CD4-positive, alpha-beta T cell treated with Interleukin-2 at 100 ng/mL for 4 hours (primary cell): ENCODE results near the gene CRTC2.
A peak's percentile ranks its signal among the peaks of the same experiment; 100 is the strongest.

Experiments
- DNase-seq: peaks from one replicate; pipeline ENCODE4 v3.0.0-alpha.2; 2020; ENCODE audit warnings: low spot score

Gene CRTC2

DNA sequence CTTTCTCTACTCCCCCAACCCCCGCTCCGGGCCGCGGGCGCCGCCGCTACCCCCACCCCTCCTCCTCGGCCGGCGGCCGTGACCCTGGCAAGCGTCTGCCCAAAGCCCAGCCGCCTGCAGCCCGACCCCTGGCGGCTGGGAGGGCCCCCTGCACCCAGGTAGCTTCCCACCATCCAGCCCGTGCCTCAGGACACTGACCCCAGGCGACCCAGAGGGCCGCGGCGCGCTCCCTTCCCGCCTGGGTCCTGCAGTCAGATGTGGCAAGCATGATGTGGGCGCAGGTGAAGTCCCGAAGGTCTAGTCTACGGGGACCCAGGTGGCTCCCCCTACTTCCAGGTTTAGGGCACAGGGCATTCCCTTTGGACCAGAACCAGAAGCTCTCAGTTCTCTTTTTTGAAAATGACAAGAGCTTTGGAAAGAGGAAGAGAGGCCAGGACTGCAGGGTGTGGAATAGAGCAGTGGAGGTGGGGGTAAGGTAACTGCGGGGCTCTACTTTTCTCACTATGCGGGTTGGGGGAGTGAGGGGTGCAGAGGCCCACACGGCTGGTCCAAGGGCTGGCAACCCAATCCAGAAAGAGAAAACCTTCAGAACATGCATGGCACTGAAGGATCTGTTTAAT lies 11.7 kb downstream of the CRTC2 start, which contains the start of gene DENND4B:
DENND4B (minus strand) TSS at position 97 of the 620 bp plus-strand sequence. CDS start 2,344 bp downstream, outside the sequence.
- DNase-seq = peak; percentile 73

DNA sequence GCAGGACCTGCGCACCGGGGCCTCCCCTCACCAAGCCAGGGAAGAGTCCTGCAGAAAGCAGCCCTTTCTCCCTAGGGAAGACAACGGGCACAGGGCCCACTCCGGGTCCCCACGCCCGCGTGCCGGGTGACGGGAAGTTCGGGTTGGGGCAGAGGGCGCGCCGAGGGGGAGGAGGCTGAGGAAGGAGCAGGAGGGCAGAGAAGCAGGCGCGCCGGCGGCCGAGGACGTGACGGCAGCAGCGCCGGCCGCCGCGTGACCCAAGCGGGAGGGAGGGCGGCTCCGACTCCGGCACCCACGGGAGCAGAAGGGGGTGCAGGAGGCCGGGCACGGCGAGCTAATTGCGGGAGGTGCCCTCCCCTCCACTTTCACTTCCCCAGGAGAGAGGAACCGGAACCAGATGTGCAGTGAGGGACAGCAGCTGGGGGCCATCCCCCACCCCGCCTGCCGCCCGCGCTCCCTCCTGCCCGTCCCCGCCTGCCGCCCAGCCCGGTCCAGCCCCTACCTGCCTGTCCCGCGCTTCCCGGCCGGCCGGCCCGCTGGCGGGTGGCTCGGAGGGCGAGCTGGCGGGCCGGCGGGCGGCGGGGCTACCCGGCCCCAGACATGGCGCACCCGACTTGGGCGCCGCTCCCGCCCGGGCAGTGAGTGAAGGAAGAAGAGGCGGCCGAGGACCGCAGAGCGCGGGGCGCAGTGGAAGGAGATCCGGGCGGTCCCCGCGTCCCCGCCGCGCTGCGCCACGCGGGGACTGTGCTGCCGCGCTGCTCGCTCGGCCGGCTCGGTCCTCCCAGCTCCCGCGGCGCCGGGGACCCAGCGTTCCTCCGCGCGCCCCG lies 12.4 kb downstream of the CRTC2 start:
- DNase-seq = peak; percentile 73

DNA sequence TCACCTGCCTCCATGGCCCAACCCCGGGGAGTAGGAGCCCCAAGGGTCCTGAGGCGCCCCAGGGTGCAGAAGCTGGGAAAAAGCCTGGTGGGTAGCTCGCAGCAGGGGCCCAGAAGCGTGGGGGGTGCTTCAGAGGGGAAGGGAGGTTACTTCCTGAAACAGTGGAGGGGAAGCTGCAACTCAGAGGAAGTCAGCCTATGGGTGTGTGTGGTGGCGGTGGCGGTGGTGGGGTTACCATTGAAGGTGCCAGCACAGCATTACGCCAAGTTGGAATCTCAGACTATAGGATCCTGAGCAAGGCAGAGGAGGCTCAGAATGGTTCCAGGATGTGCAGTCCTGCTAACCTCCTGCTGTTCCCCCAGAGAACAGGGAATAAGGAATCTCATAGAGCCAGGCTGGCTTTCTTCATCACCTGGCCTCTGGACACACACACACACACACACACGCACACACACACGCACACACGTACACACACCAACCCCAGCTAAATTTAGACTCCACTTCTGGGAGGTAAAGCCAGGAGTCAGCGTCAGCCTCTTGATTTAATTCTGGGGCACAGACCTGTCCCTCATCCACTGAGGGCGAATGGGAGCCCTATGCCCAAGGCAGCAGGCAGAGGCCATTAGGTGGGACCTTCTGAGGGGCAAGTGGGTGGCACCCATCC lies 13.1 kb downstream of the CRTC2 start:
- DNase-seq = peak; percentile 81

DNA sequence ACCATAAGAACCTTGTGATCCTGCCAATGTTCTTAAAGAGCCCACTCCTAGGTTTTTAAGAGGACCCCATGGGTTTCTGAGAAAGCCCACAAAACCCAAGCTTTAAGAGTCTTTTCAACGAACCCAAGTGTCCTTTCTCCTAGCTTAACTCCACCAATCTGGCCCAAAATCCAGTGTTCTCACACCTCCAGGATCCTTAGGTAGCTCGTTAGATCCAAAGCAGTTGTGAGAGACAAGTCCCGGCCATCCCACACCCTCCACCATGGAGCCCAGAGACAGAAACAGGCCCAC lies 13.6 kb downstream of the CRTC2 start:
- no peak for DNase-seq

DNA sequence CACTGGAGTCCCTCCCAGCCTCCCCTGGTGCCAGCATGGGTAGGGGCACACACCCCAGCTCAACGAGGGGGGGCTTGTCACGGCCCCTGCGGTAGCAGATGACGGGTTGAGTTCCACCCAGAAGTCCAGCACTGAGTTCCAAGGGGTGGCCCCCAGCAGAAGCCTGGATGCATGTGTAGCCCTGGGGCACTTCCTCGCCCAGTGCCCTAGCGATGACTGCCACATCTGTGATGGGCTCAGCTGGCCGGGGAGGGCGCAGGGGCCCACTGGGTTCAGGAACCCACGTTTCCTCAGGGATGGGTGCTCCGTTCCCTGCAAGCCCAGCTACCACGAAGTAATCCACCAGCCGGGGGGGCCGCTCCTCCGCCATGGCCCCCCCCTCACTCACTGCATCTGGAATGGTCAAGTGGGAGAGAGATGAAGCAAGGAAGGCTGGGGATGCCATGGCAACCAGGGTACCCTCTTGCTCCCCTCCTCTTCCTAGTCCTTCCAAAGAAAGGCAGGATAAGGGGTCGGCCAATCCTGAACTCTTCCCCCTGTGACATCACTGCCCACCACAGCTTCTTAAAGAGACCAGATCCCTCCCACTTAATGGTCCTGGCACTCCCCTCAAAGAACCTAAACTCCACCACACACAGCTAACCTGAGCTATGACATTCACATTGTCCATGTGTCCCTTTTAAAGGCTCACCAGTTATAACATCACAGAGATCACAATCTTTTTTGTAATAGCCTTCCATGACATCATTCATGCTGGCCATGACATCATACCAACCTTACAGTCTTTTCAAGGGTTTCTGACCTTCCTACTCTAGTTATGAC lies 14.2 kb downstream of the CRTC2 start:
- DNase-seq = peak; percentile 29

DNA sequence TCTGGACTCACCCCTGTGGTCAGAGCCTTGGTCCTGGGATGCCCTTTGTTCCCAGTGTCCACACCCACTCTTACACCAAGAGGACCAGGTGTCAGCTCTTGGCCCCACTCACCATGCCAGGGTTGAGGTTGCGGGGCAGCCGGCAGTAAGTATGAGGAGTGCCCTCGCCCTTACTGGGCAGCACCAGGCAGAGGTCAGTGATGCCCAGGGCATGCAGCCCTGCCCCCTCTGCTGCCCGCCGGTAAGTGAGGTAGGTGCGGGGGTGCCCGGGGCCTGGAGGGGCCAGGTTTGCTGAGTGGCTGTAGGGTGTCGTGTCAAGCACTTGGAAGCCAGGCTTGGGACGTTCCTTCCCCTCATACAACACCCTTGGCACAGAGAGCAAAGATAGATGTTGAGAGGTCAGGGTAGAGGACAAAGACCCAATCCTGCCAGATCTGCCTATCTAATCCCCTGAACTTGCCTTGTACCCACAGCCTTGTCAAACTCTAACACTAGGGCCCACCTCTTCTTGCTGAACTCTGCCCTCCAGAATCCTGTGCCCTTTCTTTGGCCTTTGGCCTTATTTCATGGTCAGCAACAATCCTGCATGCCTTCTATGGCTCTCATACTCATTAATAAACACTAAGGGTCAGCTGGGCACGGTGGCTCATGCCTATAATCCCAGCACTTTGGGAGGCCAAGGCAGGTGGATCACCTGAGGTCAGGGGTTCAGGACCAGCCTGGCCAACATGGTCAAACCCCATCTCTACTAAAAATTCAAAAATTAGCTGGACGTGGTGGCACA lies 15.5 kb downstream of the CRTC2 start:
- DNase-seq = no peak

DNA sequence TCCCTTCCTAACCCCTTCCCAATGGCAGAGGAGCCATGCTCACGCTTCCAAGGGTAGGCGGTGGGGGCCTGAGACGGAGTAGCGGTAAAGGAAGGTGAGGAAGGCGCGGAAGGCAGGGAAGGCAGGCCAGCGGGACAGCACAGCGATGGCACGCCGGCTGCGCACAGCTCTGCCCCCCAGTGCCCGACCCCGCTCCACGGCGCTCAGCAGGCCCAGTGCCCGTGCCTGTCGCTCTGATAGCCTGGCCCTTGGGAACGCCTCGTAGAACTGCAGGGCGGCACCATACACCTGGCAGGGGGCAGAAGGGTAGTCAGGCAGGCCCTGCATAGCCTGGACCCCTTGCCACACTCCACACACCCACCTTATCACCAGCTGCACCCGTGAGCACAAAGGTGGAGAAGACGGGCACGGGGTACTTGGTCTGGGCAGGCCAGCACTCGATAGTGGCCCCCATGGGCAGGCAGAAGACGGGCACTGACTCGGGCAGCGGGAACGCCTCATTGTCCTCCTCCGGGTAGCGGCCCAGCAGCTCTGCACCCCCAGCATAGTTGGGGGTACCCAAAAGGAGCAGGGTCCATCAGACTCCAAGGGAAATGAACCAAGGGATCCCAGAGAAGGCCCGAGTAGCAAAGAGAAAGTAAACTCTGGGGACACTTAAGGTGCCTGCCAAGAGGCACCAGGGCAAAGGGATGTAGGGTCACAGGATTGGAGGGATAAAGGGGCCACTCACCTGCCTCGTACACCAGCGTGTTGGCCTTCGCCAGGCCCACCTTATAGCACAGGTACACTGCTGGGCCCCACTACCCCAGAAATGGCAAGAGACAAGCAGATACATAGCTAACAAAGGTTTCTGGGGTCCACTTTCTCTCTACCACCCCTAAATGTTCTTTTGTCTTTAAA lies 16.3 kb downstream of the CRTC2 start:
- DNase-seq = no peak

DNA sequence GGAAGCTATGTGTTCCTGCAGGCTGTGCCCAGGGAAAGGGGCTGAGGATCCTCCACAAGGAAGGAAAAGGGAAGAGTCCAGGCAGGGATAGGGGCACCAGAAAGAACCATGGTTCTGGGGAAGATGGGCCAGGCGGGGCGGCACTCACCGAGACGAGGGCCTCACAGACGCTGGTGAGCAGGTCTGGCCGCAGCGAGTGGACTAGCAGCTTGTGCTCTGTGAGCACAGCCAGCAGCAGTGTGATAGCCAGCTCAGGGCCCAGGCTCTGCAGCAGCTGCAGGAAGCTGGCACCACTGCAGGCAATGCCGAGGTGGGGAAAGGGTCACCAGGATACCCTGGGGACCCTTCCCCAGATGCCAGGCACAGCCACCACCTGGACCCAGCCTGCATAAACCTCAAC lies 17.7 kb downstream of the CRTC2 start:
- DNase-seq = no peak

DNA sequence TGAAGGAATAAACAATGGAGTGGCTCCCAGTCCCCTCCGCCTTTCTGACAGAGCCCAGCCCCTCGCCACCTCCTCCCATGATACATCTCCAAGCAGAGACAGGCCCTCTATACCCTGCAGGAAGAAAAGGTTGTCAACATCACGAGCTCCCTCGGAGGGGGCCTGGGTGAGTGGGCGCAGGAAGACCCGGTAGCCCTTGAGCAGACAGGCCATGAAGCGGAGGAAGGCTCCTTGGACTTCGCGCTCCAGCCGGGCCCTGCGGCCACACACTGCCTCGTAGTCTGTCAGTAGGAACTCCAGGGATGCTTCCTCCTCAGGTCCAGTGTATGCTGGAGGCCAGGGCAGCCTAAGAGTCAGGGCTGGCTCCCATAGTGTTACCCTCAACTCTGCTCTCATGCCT lies 18.9 kb downstream of the CRTC2 start:
- no peak for DNase-seq

DNA sequence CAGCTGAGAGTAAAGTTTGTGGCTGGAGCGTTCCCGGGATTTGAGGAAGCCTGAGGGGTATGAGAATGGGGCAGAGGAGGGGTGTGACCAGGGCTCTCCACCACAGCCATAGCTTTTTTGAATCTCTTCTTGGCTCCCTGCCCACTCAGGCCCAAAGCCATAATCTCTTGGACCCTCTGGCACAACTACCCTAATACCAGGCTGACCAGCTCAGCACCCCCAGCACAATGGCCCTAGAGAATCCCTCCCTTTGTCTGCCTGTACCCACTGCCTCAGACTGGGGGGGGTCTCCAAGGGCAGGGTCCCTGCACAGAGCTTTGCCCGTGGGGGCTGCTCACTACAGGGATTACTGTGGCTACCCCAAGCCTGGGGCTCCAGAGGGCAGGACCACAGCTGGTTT lies 19.4 kb downstream of the CRTC2 start:
- DNase-seq = no peak

DNA sequence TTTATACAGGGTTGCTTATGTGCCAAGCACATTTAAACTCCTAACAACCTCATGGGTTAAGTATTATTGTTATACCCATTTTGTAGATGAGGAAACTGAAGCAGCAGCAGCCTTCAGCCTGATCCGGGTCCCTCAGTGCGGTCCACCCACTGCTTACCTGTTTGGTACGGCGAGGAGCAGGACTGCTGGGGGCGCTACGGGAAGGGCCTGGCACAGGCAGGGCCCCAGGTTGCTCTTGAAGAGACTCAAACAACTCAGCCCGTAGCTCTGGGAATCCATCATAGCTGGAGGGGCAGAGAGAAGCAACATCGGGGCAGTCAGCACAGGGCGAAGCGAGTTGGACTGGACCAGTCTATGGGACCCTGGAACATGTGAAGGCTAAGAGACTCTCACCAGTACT lies 21.1 kb downstream of the CRTC2 start:
- no peak for DNase-seq

DNA sequence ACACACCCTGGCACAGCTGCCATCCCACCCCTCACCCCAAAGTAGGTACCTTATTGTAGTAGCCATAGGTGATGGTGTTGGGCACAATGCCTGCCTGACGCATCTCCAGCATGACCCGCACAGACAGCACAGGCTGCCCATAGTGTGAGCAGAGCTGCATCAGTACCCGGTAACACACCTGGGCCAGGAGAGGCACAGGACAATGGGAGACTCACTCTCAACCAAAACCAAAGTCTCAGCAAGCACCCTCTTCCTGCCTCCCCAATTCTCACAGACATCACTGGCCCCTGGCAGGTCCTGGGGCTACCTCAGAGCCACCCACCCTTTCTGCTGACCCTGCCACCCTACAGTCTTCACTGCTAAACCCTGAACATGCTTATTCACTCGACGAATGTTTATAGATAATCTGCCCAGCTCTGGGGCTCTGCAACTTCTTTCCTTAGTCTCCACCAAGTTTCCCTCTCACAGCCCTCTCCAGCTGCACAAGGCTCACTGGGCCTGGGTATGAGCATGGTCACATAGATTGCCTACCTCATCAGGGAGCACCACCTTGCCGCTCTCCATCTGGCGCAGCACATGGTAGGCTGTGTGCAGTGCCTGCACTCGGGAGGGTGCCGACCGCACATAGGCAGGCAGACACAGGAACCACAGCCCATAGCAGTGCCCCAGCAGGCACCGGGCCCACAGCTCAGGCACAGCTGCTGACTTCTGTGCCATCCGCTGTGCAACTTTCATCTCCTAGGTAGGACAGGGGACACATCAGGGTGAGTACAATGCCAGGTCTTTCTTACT lies 22.2 kb downstream of the CRTC2 start:
- no peak for DNase-seq

DNA sequence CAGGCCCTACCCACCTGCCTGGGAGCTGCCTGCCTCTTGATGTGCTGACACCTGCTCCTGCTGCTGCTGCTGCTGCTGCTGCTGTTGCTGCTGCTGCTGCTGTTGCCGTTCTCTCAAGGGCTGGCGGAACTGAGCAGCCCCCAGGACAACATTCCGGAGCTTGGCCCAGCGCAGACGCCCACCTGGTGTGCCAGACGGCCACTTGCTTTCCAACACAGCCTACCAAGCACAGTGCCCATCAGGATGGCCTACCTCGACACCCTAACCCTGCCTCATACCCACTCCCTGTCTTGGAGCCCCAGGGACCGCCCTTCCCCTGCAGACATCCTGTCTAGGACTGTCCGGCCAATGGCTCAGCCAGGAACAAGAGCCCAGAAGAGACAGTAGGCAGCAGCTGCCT lies 23.7 kb downstream of the CRTC2 start:
- no peak for DNase-seq

DNA sequence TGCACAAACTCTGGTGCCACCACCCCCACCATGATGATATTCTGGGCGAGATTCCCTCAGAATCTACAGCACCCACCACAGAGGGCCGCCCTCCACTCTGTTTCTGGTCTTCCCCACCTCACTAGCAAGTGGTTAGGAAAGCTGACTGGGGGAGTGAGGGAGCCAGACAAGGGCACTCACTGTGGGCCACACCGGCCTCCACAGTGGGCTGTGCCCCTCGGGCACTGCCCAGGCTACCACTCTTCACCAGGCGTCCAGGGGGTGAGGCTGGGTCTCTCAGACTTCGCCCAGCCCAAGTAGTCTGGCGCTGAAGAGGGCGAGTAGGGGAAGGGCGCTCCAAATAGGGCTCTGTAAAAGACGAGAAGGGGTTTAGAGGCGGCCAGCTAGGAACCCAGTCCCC lies 24.5 kb downstream of the CRTC2 start:
- no peak for DNase-seq

DNA sequence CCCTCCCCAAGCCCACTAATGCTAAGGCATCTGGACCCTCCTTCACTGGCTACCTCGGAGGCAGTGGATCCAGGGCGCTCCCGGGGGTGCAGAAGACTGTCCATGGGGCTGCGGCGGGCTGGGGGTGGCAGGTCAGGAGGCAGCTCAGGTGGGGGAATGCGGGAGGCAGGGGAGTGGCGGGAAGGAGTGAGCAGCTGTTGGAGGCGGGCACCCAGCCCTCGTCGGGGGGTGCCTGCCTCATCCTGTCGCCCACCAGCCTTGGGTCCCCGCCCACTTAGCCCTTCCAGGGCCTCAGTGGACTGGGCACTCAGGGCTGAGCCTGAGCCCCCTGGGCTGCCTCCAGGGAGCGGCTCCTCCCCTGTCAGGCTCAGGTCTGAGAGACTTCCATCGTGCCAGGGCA lies 25.0 kb downstream of the CRTC2 start:
- DNase-seq = no peak

DNA sequence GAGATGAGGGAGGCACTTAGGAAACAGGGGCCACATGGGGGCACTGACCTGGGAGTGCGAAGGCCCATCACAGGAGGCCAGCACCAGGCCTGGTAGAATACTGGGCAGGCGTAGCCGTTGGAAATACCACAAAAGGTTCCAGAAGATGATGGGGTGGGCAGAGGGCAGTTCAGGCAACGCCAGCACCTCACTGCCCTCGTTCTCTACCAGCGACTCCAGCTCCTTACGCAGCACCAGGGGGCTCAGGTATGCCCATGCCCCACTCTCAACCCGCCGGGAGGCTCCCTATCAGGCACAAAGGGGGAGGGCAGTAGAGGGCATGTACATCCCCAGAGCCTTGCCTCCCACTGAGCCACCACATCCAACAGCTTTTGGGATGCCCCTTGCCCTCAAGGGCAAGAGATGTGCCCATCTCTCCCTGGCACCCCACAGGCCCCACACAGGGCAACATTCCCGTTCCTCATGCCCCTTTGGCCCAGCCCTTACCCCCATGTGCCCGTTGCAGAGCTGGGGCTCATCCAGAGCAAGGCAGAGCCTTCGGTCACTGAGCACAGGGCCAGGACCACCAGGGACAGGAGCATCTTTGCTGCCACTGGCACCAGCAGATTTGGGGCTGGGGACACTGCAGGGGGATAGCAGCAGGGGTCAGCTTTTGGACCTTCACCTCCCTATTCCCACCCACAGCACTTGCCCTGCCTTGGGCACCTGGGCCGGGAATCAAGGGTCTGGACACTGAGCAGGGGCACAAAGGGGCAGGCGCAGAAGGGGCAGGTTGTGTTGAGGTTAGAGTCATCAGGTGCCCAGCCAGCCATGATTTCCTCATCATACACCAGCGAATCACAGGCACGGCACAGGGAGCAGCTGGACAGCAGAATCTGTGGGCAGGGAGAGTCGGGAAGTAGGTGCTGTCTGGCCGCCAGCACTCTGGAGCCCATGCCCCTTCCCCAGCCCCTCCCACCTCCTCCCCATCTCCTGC lies 26.0 kb downstream of the CRTC2 start:
- DNase-seq = no peak

DNA sequence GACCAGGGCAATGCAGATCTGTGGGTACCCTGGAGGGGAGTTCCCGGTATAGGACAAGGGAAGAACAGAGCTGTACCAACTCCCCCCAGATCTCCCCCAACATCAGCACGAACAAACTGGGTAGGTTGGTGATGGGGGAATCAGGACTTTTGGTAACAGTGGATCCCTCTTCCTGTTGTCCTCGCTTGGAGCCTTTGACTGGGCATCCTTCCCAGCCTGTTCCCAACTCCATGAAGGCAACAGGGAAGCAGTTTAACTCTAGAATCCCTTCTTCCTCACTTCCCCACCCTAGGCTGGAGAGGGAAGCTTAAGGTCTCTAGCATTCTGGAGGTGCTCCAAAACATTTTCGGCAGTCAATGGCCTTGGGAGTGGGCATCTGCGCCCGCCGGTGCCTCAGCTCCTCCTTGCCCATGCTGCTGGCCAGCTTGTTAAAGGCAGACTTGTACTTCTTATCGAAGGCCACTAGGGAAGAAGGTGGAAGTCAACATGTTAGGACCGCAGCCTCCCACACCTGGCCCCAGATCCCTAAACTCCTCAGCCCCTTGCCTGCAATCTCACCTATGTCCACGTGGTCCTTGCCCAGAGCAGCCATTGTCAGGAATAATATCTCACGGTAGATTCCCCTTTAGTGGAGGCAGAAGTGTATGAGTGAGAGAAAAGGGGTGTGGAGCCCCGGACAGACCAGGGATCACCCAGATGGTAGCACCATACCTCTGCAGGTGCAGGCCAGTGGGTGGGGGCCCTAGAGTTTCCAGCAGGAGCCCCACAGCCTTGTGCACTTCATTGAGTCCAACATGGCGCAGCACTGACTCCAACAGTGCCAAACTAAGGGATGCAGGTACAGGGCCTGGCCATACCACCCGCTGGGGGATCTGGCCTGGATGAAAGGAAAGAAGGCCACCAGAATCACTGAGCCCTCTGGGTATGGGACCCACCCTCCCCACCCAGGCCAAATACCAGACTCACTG lies 28.1 kb downstream of the CRTC2 start:
- DNase-seq = no peak
